ENCODE measurements around the gene INPP4A.

INPP4A gene

GRCh38 chr2:98528349-98528748 lies 83.7 kb downstream of the INPP4A start:
- no peak for DNase-seq (ENCODE audit: low read depth)
- TF ChIP-seq CTCF (IDR thresholded peaks at IDR 0.05; ENCODE audit: insufficient read depth, low read depth, low read length, missing control alignments), result no peak
- H3K4me3 ChIP-seq (ENCODE audit: low read depth, low read length), result no peak overlapping the region

- TF ChIP-seq CTCF (IDR thresholded peaks at IDR 0.05; ENCODE audit: insufficient read depth, low read depth, low read length, missing control alignments), result no peak
- DNase-seq (ENCODE audit: low read depth), result no peak
- H3K4me3 ChIP-seq (ENCODE audit: low read depth, low read length), result no peak overlapping the region
Measured at GRCh38 chr2:98530114-98530513, 85.5 kb downstream of the INPP4A start.

GRCh38 chr2:98532756-98533155 lies 88.1 kb downstream of the INPP4A start:
- H3K4me3 ChIP-seq (ENCODE audit: low read depth, low read length), result no peak overlapping the region
- no peak for TF ChIP-seq CTCF (IDR thresholded peaks at IDR 0.05; ENCODE audit: insufficient read depth, low read depth, low read length, missing control alignments)
- no peak for DNase-seq (ENCODE audit: low read depth)

- TF ChIP-seq CTCF (IDR thresholded peaks at IDR 0.05; ENCODE audit: insufficient read depth, low read depth, low read length, missing control alignments), result no peak
- no peak overlapping the region for H3K4me3 ChIP-seq (ENCODE audit: low read depth, low read length)
- no peak for DNase-seq (ENCODE audit: low read depth)
Measured at GRCh38 chr2:98533547-98533946, 88.9 kb downstream of the INPP4A start.

- no peak overlapping the region for H3K4me3 ChIP-seq (ENCODE audit: low read depth, low read length)
- DNase-seq (ENCODE audit: low read depth), result no peak
- TF ChIP-seq CTCF (IDR thresholded peaks at IDR 0.05; ENCODE audit: insufficient read depth, low read depth, low read length, missing control alignments), result no peak
Measured at GRCh38 chr2:98534761-98535160, 90.1 kb downstream of the INPP4A start.

- no peak for TF ChIP-seq CTCF (IDR thresholded peaks at IDR 0.05; ENCODE audit: insufficient read depth, low read depth, low read length, missing control alignments)
- no peak for DNase-seq (ENCODE audit: low read depth)
- H3K4me3 ChIP-seq (ENCODE audit: low read depth, low read length), result no peak overlapping the region
Measured at GRCh38 chr2:98535971-98536677, 91.5 kb downstream of the INPP4A start.

Measured in GM12865 (cell line).